HAP-1 (cell line): ENCODE data around the gene ZNF701.
"Not testable (repeated sequence)": the region's sequence is repeated elsewhere in the genome, so short reads cannot be mapped to it uniquely, and the experiment has no call there.

ENCODE experiments used
- DNase-seq, 2 experiments: peaks; one replicate each; pipeline ENCODE4 v3.0.0-alpha.2; 2016 to 2020; ENCODE audit warnings: low spot score in 2 of 2
- H3K27me3 ChIP-seq: fragments of 250-450 bp; sonication (Bioruptor Pico); 2 replicates; pipeline ENCODE4 v1.5.1; 2020; ENCODE audit warnings: low read depth, mild to moderate bottlenecking, moderate library complexity
- H3K36me3 ChIP-seq: fragments of 250-450 bp; sonication (Bioruptor Pico); replicated peaks from 2 replicates; pipeline ENCODE4 v1.5.1; 2020; ENCODE audit warnings: mild to moderate bottlenecking
- H3K4me1 ChIP-seq: fragments of 250-450 bp; sonication (Bioruptor Pico); 2 replicates; pipeline ENCODE4 v1.5.1; 2020; ENCODE audit warnings: mild to moderate bottlenecking
- H3K4me3 ChIP-seq: fragments of 250-450 bp; sonication (Bioruptor Pico); 2 replicates; pipeline ENCODE4 v1.5.1; 2020; ENCODE audit warnings: mild to moderate bottlenecking, moderate library complexity
- H3K9me3 ChIP-seq: fragments of 250-450 bp; sonication (Bioruptor Pico); 2 replicates; pipeline ENCODE4 v1.5.1; 2020; ENCODE audit warnings: mild to moderate bottlenecking, moderate library complexity
- in situ Hi-C: fragments of 300-500 bp; cut with MboI; formaldehyde crosslinking; loops from 3 replicates; pipeline ENCODE4 v1.14.3; 2020; ENCODE audit warnings: low sequenced_read_pairs, inconsistent platforms, mixed read lengths

Gene ZNF701

GRCh38 chr19:52542541-52542940 is 27.5 kb upstream of the ZNF701 start:
- H3K9me3 ChIP-seq, H3K4me1 ChIP-seq, H3K36me3 ChIP-seq, in situ Hi-C loops, DNase-seq, H3K4me3 ChIP-seq, H3K27me3 ChIP-seq: not testable (repeated sequence)

GRCh38 chr19:52542984-52543664 is 27.0 kb upstream of the ZNF701 start:
- Histone ChIP-seq H3K4me3 (no peak overlapping the region), H3K36me3 (peaks cover 3% of the 10 kb centered on the region), H3K27me3 (no peaks in the 10 kb centered on the region), H3K4me1 (no peaks in the 10 kb centered on the region), H3K9me3 (no peaks in the 10 kb centered on the region)
- in situ Hi-C loops = no loop called here
- no peak for DNase-seq

GRCh38 chr19:52554216-52554971 is 15.7 kb upstream of the ZNF701 start:
- in situ Hi-C loops = no loop called here

GRCh38 chr19:52557231-52557995 is 12.7 kb upstream of the ZNF701 start:
- peaks cover 12% of the 10 kb centered on the region; the same call in 1 of the 2 replicates for H3K9me3 ChIP-seq

More at GRCh38 chr19:52554216-52554971, 15.7 kb upstream of the ZNF701 start:
- Histone ChIP-seq H3K4me3 (no peak overlapping the region), H3K27me3 (no peaks in the 10 kb centered on the region), H3K4me1 (no peaks in the 10 kb centered on the region), H3K9me3 (peaks cover 9% of the 10 kb centered on the region; the same call in 1 of the 2 replicates), H3K36me3 (peaks cover 33% of the 10 kb centered on the region)
- DNase-seq = no peak

GRCh38 chr19:52558732-52559445 is 11.2 kb upstream of the ZNF701 start:
- H3K27me3 ChIP-seq, H3K4me1 ChIP-seq, H3K4me3 ChIP-seq, DNase-seq, in situ Hi-C loops: not testable (repeated sequence)
- H3K36me3 ChIP-seq = peaks cover 17% of the 10 kb centered on the region
- H3K9me3 ChIP-seq = peaks cover 19% of the 10 kb centered on the region; the same call in 1 of the 2 replicates

More at GRCh38 chr19:52557231-52557995, 12.7 kb upstream of the ZNF701 start:
- peaks cover 28% of the 10 kb centered on the region for H3K36me3 ChIP-seq
- no peak overlapping the region for H3K4me3 ChIP-seq
- in situ Hi-C loops = no loop called here
- H3K4me1 ChIP-seq = no peaks in the 10 kb centered on the region
- H3K27me3 ChIP-seq = no peaks in the 10 kb centered on the region
- DNase-seq = no peak

GRCh38 chr19:52561611-52562010 is 8.5 kb upstream of the ZNF701 start:
- DNase-seq, H3K4me1 ChIP-seq, H3K4me3 ChIP-seq, in situ Hi-C loops, H3K36me3 ChIP-seq, H3K27me3 ChIP-seq: not testable (repeated sequence)
- H3K9me3 ChIP-seq = peaks cover 13% of the 10 kb centered on the region; the same call in 1 of the 2 replicates

- Histone ChIP-seq H3K36me3 (no peaks in the 10 kb centered on the region), H3K4me1 (no peaks in the 10 kb centered on the region), H3K4me3 (no peak overlapping the region), H3K27me3 (no peaks in the 10 kb centered on the region), H3K9me3 (peaks cover 10% of the 10 kb centered on the region; the same call in 1 of the 2 replicates)
- no peak for DNase-seq
- in situ Hi-C loops = no loop called here
These were observed 4.0 kb upstream of the ZNF701 start for GRCh38 chr19:52566121-52566520.

- peaks cover 10% of the 10 kb centered on the region; the same call in 1 of the 2 replicates for H3K9me3 ChIP-seq
- in situ Hi-C loops = no loop called here
These were observed 3.5 kb upstream of the ZNF701 start for GRCh38 chr19:52566588-52566987.

GRCh38 chr19:52567921-52568320 is 2.2 kb upstream of the ZNF701 start:
- peaks cover 9% of the 10 kb centered on the region; the same call in 1 of the 2 replicates for H3K9me3 ChIP-seq
- H3K4me1 ChIP-seq = no peaks in the 10 kb centered on the region
- H3K4me3 ChIP-seq = no peak overlapping the region
- H3K27me3 ChIP-seq = no peaks in the 10 kb centered on the region
- DNase-seq = no peak
- H3K36me3 ChIP-seq = no peaks in the 10 kb centered on the region
- in situ Hi-C loops = no loop called here

More at GRCh38 chr19:52566588-52566987, 3.5 kb upstream of the ZNF701 start:
- no peak for DNase-seq
- Histone ChIP-seq H3K36me3 (no peaks in the 10 kb centered on the region), H3K4me3 (no peak overlapping the region), H3K4me1 (no peaks in the 10 kb centered on the region), H3K27me3 (no peaks in the 10 kb centered on the region)

GRCh38 chr19:52569638-52569999 is 468 bp upstream of the ZNF701 start:
- H3K27me3 ChIP-seq, H3K4me3 ChIP-seq, H3K9me3 ChIP-seq, in situ Hi-C loops, H3K36me3 ChIP-seq, H3K4me1 ChIP-seq, DNase-seq: not testable (repeated sequence)

GRCh38 chr19:52584736-52585440 is 14.8 kb downstream of the ZNF701 start:
- Histone ChIP-seq H3K4me3 (no peak overlapping the region), H3K27me3 (no peaks in the 10 kb centered on the region), H3K36me3 (no peaks in the 10 kb centered on the region), H3K4me1 (no peaks in the 10 kb centered on the region), H3K9me3 (no peaks in the 10 kb centered on the region)
- in situ Hi-C loops = no loop called here
- DNase-seq = no peak

GRCh38 chr19:52585604-52586003 is 15.5 kb downstream of the ZNF701 start:
- in situ Hi-C loops = no loop called here
- no peaks in the 10 kb centered on the region for H3K36me3 ChIP-seq
- no peaks in the 10 kb centered on the region for H3K4me1 ChIP-seq
- no peaks in the 10 kb centered on the region for H3K27me3 ChIP-seq
- H3K9me3 ChIP-seq = no peaks in the 10 kb centered on the region
- no peak overlapping the region for H3K4me3 ChIP-seq
- no peak for DNase-seq

GRCh38 chr19:52590728-52591127 is 20.6 kb downstream of the ZNF701 start:
- H3K9me3 ChIP-seq = no peaks in the 10 kb centered on the region
- no peak overlapping the region for H3K4me3 ChIP-seq
- no peak for DNase-seq
- H3K36me3 ChIP-seq = no peaks in the 10 kb centered on the region
- H3K4me1 ChIP-seq = no peaks in the 10 kb centered on the region
- H3K27me3 ChIP-seq = no peaks in the 10 kb centered on the region
- in situ Hi-C loops = no loop called here
